IPS-11a (cell line): ENCODE results near the gene RO60.

Experiments used
- H3K4me3 ChIP-seq: one replicate; pipeline ENCODE4 v1.5.1; 2013; ENCODE audit warnings: low read depth, low read length, control low read depth

The RO60 gene

GRCh38 chr1:193104907-193105820 is 45.8 kb downstream of the RO60 start, which contains the start of gene GLRX2:
Gene GLRX2 (minus strand): TSS chr1:193105414. CDS start chr1:193105382, 32 bp downstream.
- H3K4me3 ChIP-seq: peak within 1 kb of the TSS; percentile 69

- peak overlapping the region; percentile 56 for H3K4me3 ChIP-seq
These were observed 46.4 kb downstream of the RO60 start for GRCh38 chr1:193105821-193106177.

- H3K4me3 ChIP-seq: no peak overlapping the region
These were observed 49.1 kb downstream of the RO60 start for GRCh38 chr1:193108471-193108870.
